ENCODE measurements around the gene ADCY1.
A peak's percentile ranks its signal among the peaks of the same experiment; 100 is the strongest.

ADCY1 gene

DNA sequence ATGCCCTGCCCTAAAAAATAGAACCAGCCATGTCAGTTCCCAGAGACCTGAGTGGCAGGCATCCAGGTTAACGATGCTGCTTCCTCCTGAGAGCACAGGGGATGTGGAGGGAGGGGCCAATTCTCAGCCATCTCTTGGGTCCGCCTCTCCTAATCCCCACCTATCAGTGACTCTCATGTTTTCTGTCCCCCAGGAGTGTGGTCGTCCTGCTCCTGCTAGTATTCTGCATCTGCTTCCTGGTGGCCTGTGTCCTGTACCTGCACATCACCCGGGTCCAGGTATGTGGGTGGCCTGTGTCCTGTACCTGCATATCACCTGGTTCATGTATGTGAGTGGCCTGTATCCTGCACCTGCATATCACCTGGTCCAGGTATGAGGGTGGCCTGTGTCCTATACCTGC lies 105.3 kb downstream of the ADCY1 start:
- DNase-seq, result no peak

DNA sequence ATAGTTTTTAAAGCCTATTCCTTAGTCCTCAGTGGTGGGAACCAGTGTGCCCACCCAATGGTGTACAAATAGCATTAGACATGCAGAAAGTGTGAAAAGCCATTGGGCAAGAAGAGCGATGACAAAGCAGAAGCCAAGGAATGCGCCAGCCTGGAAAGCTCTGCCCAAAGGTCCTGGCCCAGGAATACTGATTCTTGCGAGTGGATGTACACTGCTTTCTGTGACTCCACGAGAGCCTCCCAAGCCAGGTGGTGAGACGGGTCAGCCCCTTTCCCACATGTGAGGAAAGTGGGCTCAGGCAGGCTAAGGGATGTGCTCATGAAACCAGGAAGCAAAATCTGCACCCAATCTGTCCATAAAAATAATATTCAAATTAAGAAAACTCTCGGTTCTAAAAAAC lies 106.6 kb downstream of the ADCY1 start:
- DNase-seq, result no peak

DNA sequence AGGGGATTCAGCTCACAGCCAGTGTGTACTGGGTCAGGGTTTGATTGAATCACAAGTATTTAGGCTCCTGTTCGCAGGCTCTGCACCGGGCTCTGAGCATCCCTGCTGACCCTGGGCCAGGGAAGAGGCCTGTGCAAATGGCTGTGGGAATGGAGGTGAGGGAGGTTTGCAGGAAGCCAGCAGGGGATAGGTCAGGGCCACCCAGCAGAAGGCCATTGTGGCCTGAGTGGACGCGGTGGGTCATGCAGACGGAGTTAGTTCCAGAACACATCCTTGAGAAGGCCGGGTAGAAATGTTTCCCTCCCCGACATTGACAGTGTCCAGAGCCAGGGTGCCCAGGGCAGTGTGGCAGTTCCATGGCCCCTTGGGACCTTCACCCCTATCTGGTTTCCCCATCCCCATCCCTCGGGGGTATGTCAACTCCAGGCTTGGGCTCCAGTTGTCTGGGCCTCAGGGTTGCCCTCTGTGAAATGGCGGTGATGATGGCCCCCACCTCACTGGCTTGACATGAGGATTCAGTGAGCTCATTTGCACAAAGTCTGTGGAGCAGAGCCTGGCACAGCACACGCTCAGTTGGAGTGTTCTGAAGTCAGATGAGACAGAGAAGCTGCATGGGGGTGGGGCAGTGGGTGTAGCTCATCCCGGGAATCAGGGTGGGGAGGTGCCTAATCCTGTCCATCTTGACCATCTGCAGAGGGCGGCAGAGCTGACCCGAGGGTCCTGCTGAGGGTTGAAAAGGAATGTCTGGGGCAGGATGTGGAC lies 107.6 kb downstream of the ADCY1 start:
- no peak for DNase-seq

DNA sequence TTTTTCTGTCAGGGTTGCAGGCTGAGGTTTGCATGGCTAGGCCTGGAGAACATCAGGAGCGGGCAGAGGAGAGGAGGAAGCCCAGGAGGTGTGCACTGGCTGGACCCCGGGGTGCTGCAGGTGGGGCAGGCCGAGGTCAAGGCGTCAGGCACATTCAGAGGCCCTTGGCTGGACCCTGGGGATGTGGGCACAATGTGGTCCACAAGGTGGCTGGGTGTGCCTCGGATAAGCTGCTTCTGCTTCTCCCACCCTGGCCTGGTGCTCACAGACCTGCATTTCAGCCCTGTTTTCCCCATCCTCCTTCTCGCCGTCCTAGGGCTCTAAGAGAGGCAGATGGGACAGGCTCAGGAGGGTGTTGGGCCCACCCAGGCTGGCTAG lies 108.2 kb downstream of the ADCY1 start:
- DNase-seq, result no peak

DNA sequence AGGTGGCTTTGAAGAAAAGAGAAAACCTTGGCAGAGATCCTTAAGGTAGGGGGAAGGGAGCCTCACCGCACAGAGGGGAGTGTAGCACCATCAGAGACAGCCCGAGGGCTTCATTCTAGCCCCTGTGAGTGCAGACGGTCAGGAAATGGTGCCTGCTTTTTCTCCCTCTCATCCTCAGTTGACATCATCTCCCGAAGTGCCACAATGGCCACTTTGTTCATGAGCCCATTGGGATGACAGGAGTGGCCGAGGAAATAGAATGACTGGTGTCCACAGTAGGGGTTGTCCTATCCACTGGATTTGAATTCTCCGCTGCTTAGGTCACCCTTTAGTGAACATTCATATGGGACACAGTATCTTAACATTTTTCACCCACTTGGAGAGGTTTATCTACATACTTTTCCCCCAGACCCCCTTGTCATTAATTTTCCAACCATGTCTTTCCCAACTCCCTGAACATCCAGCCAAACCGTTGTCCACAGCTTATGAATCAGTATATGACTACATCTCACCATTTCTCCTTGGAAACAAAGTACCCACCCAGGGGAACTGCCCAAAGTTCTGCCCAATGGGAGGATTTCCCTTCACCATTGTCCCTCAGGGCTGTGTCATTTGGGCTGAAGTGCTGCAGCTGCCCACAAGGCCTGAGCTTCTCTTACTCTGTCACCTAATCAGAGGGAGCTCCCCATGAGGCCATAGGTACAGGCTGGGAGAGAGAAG lies 108.8 kb downstream of the ADCY1 start:
- DNase-seq, result no peak

DNA sequence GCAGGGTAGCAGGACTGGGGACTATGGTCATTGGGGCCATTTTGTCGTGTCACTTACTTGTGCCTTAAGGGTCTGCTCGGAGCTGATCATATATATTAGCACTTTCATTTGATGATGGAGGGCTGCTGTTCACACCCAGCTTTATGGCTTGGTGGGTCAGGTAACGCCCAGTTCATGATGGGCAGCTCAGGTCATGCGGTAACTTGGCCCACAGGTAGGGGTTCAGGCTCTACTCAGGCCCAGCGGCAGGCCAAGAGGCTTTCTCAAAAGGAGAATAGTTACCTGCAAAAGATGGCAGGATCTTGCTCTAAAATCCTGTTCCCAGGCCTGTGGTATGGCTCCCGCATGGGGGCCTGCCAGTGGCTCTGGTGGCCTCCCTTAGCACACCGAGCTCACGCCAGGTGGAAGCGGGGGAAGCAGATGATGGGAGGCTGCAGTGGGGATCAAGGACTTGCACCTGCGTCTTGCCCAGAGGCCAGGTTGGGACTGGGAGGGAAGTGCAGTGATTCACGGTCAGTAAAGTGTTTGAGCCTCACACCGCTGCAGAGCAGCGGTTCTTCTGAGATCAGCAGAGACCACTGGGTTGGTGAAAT lies 109.5 kb downstream of the ADCY1 start:
- DNase-seq, result no peak

DNA sequence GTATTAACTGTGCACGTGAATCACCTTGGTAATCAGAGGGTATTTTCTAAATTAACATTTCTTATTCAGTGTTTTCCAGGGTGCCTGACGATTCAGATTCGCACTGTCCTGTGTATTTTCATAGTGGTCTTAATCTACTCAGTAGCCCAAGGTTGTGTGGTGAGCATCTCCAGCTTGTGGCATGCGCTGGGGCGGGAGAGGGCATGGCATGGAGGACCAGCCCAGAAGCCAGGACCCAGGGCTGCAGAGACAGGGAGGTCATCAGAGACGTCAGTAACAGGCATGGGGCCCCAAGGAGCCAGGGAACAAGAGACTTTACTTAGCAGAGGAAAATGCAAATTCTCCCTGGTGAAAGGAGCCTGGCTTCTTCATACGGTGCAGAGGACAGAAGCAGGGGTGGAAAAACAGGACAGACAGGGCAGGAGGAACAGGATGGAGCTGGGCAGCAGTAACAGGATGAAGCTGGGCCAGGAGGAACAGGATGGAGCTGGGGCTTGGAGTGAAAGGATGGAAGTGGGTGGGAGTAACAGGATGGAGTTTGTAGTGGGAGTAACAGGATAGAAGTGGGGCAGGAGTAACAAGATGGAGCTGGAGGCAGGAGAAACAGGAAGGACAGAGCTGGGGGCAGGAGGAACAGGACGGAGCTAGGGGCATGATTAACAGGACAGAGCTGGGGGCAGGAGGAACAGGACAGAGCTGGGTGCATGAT lies 110.9 kb downstream of the ADCY1 start:
- DNase-seq, result no peak

DNA sequence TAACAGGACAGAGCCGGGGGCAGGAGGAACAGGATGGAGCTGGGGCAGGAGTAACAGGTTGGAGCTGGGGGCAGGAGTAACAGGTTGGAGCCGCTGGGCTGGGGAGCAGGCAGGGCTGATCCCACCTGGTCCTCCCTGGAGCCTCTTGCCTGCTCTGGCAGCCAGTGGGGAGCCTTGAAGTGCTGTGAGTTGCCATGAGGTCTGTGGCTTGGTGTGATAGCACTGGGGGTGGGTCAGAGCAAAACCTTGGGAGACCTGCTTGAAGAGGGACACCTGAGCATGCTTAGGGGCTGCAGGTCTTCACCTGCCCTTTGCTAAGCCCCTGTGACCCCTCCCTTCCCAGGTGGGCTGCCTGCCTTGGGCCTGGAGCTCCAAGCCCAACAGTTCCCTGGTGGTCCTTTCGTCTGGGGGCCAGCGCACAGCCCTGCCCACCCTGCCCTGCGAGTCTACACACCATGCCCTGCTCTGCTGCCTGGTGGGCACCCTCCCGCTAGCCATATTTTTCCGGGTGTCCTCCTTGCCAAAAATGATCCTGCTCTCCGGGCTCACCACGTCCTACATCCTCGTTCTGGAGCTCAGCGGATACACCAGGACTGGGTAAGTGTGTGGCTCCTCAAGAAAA lies 111.6 kb downstream of the ADCY1 start:
- DNase-seq, result no peak

DNA sequence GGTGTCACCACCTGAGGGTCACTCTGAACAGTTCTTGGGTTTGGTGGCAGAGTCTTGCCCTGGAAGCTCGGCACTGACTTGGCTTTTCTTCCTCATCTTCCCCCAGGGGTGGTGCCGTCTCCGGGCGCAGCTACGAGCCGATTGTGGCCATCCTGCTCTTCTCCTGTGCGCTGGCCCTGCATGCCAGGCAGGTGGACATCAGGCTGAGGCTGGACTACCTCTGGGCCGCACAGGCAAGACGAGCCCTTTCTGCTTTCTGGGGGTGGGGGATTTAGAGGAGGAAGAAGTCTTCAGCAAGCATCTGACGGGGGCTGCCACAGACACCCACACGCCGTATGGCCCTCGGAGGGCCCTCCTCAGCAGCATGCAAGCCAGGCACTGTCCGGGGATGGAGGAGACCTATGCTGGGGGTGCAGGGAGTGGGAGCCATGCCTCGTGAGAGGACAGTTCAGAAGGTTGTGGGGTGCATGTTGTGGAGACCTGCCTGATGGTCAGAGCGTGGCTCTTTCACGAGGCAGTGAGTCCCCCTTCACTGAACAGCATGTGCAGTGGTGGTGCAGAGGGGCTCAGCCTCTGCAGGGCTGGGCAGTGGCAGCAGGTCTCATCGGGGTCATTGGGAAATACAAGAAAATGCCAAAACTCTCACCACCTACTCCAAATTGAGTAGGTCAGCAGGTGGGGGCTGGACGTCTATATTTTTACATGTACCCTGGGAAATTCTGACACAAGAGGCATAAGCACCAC lies 112.4 kb downstream of the ADCY1 start:
- no peak for DNase-seq

DNA sequence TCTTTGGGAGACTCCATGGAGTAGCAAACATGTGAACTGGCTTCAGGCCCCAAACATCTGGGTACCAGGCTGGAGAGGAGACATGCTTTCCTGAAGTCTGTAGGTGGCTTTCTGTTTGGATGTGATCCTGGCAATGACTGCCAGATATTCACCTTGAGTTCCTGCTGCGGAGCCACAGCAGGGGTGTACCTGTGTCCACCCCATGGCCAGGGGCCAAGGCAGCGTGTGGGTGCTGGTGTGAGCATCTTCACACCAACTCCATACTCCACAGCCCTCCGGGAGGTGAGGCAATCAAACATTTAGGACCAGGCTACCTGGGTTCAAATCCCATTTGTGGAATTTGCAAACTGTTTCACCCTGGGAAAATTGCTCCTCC lies 113.0 kb downstream of the ADCY1 start:
- DNase-seq, result no peak

DNA sequence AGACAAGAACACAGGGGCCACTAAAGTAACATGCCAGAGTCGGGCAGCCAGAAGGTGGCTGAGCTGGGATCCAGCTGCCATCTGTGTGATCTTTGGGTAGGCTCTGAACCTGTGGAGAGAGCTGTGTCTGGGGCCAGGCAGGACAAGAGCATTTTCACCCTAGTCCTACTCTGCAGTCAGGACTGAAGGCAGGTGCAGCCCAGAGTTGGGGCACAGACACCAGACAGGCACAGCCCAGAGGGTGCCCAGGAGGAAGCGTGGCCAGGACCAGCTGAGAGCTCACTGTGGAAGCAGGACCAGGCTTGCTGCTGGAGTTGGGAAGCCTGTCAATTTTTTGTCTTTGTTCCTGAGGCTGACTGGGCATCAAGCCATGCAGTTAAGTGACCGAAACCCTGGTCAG lies 113.6 kb downstream of the ADCY1 start:
- DNase-seq, result no peak

DNA sequence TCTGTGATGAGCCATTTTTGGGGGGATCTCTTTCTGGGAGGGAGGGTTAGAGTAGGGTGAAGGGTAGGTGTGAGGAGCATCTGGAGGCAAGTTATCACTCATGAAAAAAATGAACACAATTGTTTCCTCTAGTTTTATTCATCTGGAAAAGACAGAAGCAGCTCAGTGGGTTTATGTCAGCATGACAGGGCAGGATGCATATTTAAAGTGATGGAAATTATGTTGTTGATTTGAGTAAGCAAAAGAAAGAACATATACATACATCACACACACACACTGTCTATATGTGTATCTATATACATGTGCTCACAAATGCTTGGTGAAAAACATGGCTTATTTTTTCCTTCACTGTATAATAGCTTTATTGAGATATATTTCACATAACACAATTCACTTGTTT lies 114.2 kb downstream of the ADCY1 start:
- DNase-seq, result no peak

DNA sequence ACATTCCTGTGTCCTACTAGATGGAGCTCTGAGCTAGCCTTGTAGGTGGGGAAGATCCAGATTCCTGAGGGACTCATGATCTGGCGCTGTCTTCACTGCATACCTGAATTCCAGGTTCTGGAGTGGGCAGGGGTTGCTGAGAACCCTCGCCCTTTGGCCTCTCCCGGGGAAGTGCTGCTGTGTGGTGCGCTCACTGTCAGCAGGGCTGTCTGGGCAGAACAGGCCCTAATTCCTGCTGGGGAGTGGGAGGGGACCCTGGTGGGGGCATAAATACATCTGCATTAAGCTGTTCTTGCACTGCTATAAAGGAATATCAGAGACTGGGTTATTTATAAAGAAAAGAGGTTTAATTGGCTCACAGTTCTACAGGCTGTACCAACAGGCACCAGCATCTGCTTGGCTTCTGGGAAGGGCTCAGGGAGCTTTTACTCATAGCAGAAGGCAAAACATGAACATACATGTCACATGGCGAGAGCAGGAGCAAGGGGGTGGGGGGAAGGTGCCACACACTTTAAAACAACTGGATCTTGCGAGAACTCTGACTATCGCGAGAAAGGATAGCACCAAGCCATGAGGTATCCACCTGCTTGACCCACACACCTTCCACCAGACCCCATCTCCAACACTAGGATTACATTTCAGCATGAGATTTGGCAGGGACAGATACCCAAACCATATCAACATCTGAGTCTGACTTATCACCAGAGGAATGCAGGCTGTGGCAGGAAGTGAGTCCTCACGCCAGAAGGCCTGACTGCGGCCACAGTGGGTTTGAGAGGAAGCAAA lies 115.0 kb downstream of the ADCY1 start:
- DNase-seq, result no peak

DNA sequence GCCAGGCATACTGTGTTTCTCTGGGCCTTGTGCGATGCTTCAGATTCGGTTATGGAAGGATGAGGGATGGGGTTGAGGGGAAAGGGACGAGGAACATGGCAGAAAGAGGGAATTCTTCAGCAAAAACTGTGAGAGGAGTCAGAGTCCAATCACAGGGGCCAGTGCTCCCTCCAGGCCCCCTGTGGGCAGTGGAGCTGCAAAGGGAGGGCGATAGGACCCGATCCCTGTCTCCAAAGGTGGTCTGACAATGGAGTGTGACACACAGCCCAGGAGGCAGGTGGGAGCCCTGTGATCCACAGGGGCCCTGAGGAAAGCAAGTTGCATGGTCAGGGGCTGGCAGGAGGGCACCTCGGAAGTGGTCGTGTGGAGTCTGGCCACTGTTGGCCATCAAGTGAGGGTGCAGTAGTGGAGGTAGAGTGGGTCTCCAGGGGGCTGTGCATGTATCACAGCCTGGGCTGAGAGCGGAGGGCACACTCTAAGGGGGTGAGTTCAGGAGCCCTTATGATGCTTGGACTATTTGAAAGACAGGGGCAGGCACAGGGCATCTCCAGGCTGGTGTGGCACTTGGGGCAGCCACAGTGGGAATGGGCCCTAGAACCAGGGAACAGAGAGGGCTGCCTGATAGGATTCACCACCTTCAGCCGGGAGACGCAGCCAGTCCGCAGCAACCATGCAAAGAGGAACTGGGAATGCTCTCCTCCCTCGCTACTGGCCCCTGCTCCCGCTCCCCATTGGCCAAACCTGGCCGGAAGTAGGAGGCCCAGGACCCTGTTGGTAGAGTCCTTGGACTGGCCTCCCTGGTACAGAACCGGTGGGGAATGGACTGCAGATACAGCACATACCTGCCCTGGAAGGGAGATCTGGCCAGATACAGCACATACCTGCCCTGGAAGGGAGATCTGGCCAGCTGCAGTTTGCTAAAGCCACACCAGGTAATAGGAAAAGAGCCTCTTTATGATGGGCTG lies 115.9 kb downstream of the ADCY1 start:
- DNase-seq, result no peak

DNA sequence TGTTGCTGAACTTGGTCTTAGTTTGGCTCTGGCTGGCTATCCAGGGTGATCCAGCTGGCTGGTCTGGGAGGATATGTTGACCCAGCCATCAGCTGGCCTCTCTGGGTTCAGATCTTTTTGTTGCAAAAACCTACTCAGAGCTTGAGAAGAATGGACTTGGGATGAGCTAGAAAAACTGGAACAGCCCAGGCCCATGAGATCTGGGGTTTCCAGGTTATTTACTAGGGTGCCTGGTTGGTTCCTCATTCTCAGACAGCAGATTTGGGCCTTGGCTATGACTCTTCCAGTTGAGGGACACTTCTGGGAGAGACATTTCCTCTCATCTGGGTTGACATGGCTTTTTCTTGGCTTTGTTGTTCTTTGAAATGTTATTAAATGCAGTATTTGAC lies 116.6 kb downstream of the ADCY1 start:
- DNase-seq, result peak; percentile 65

DNA sequence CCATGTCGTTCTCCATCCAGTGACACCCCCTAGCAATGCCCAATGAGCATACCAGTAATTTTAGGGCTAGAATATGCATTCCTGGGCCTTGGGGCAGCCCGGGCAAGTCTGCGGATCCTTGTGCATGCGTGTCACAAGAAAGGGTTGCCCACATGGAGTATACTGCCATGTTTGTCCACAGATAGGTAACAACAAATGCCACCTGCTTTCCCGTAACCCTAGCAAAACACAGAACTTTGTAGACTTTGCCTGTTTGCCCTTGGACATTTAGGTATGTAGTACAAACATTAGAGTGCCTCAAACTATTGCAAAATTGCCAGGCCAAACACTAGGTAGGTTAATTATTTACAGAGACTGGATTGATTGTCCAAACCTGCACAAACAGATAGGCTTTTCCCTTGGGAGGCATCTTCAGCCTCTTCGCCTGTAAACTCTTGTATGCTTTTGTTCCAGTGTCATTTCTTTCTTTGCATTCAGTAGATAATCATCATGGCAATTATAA lies 117.0 kb downstream of the ADCY1 start:
- peak; percentile 92 for DNase-seq

DNA sequence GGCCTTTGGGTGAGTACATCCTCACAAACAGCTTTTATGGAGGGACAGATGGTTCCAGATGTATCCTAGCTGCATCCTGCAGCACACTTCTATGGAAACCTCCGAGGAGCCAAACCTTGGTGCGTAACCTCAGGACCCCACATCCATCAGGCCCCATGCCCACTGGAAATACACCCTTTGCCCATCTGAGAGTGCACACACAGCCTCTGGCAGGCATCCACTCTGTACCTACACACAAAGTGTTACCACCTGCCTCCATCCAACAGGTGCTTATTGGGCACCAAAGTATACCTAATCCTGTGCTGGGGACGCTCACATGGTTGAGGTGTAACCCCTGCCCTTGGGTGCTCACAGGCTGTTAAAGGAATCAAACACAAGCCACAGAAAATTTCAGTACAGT lies 117.9 kb downstream of the ADCY1 start:
- DNase-seq, result no peak

DNA sequence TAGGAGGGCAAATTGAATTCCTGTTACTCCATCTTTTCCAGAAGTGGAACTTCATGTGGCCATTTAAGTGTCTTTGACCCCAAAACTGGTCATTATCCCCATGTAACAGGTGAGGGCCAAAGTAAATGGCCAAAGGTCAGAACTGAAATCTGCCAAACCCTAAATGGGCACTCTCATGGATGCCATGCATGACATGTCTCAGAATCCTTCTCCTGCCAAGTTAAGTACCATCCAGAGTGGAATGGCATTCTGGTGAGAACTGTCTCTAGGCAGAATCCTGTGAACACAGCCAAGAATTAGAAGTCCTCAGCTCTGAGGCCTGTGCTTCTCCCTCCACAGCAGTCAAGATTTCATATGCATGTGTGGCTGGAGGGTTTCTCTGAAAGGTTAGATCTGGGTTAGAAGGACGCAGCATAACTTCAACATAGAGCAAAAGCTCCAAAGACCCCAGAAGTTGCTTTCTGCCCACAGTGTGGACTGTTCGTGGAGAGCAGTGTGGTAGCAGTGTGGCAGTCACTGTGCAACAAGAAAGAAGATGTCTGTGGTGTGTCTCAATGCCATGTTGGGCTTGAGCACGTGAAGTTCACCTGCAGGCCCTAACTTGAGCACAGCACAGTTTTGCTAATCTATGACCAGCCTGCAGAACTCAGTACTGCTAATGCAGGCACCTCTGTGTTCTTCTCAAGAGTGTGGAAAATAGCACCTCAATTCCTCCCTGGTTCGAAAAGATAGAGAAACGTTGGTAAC lies 121.3 kb downstream of the ADCY1 start:
- DNase-seq, result no peak

DNA sequence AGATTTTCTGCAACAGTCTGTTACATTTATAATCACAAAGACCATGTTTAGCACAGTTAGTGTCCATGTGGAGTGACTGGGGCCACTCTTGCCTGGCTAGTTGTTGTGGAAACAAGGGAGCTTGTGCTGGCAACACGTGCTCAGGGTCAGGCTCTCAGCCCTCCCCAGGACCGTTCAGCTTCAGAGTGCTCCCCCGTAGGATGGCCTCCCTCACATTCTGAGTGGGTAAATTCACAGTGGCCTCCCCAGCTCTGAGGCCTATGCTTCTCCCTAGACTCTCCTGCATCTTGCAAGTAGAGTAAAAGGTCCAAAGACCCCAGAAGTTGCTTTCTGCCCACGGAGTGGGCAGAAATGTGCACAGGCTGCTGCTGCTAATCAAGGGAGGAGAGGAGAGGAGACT lies 122.3 kb downstream of the ADCY1 start:
- DNase-seq, result no peak
